HG03457 (cell line): ENCODE results near the gene HOXB7.

Experiments used
- ATAC-seq: cut with Tn5 transposase; IDR thresholded peaks from one replicate; pipeline ENCODE4 v1.9.1; 2021; ENCODE audit warnings: moderate number of reproducible peaks; ENCODE audit not compliant: unreplicated experiment

Gene HOXB7

GRCh38 chr17:48637323-48638260 is 26.8 kb upstream of the HOXB7 start:
- no peak for ATAC-seq

DNA sequence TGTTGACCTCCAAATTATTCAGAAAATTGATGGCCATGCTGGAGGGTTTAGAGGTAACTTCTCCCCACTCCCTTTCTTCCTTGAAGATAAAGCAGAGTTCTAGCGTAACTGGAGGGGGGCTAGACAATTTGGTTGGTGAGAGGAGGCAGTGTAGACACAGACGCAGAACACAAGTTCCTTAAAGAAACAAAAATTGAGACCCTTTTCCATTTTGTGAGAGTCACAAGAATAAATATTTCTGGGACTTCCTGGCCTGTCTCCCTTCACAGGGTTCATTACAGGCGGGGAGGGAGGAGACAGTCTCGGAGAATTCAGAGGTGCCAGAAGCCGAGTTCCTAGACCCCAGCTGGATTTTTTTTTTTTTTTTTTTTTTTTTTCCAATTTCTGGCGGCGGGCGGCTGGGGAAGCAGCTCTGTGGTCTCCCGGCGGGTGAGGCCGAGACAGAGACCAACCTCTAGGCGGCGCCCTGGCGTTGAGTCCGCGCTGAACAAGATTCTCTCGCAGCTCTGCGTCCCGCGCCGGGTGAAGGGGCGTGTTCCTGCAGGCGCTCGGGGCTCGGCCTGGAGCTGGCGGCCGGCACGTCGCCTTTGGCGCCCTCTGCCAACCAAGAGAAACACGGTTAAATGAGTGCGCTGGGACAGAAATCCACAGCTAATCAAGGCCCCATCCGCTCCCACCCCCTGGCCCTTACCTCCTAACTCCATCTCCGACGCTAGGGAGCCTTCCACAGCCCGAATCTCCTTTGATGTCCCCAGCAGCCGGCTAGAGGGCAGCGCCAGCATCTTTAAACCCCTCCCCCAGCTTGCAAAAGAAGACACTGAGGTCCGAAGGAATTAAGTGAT is 25.6 kb upstream of the HOXB7 start:
- no peak for ATAC-seq

DNA sequence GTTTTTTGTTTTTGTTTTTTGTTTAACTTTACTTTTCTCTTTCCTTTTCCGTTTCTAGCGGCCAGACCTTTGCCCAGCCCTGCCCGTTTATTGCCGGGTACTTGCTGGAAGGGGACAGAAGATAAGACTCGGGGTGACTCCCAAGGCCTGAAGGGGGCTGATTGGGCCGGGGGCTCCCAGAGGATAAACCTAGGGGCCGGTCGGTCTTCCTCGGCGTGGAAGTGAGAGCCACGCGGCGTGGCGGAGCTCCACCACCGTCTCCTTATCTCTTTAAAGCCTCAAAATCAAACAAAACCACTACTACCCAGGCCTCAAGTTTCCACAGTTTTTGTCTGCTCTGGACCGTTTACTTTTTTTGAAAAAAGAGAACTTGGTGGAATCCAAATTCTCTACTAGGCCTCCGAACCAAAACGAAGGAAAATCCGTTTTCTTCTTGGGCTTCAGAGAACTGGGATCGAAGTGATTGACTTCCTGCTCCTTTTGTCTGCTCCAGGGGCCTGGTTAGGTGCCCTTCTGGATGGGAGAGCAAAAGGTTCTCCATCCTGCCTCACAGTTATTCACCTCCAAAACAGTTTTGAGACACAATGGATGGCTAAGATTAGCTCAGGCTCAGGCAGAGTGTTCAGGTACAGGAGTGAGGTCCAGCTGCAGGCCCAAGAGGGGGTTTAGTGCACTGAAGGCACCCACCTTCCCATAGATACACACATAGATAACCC is 23.8 kb upstream of the HOXB7 start:
- ATAC-seq, result no peak

GRCh38 chr17:48633266-48633677 is 22.5 kb upstream of the HOXB7 start:
- no peak for ATAC-seq

DNA sequence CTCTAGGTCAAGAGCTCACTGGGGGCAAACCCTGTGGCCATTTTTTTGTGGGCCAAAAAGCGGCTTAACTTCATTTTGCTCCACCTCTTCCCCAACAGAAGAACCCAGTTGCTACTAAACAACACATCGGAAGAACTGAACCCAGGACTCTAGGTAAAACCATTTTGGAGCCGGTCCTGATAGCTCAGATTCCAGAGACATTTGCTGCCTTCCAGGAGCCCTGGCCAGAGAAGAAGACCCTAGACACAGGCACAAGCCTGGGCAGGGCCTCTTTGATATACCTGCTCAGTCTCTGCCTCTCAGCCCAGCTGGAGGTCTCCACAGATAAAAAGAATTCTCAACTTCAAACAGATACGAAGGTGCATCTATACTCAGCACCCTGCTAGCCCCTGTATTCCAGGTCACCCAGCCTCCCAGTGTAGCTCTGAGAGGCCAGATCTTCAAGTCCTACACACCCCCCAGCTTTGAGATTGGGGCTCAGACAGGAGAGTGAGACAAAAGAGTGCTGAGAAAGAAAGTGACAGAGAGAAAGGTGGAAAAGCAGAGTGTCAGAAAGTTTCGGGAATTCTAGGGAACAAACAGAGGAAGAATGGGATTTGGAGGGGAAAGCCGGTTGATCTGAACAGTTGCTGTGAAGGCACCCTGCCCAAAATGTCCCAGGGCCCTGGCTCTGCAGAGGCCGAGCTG is 21.9 kb upstream of the HOXB7 start:
- ATAC-seq, result no peak

DNA sequence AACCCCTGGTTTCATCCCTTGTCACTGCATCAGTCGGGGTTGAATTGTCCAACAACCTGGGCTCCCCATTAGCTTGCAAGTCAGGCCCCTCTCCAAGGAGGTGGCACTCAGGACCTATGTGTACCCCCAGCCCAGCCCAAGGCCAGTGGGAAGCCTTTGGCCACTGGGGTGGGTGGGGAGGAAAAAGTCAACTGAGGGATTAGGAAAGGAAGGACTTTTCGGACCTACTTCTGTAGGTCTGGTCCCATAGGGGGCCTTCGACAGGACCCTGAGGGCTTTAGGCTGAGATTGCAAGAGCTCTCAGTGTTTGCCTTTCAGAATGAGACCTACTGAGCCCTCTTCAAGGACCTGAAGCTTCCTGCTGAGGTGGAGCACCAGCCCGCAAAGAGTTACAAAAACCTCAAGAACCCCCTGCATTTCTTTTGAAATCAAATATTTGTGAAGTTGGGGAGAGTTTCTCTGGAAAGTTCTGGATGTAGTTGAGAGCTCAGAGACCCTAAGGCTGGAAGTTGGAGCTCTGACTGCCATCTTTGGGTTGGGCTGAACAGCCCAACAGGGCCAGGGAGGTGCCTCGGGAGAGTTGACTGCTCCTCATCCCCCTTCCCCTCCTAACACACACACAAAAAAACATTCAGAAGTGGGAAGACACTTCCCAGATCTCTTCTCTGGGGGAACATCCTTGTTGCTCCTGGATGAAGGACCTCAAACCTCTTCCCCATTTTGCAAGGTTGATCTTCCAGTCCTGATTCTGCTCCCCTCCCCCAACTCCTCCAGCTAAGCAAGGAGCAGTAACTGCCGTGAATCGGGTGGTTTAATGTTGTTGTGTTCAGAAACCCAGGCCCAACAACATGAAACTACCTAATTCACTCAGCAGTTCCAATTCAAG is 21.1 kb upstream of the HOXB7 start:
- ATAC-seq, result no peak

DNA sequence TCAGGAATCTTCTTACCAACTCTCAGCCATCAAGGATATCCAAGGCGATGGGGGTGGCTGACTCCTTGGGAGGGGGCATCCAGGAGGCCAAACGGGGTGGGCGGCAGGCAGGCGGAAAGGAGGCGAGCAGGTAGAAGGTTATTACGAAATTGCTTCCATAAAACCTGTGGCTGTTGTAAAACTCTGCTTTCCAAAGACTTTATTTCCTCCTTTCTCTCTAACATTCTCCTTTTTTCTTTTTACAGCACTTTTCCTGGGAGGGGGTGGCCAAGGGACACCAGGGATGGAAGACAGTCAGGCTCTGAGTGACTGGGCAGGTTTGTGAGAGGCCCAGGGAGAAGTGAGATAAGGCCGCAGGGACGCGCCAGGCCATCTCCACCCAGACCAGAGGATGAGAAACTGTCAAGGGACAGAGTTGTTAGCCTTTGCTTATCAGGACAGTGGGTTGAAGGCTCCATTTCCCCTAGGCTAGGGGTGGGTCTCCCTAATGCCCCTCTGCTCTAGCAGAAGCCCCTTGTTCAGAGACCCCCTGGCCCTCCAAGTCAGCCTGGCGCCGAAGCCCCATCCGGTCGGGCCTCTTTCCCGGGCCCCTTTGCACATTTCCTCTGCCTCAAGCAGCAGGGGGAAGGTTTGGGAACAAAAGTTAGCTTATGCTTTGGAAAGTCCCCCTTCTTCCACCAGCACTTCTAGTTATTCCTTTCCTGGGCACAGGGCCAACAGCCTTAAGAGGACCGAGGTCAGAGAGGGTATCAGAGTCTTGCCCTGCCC is 20.3 kb upstream of the HOXB7 start:
- ATAC-seq, result no peak

DNA sequence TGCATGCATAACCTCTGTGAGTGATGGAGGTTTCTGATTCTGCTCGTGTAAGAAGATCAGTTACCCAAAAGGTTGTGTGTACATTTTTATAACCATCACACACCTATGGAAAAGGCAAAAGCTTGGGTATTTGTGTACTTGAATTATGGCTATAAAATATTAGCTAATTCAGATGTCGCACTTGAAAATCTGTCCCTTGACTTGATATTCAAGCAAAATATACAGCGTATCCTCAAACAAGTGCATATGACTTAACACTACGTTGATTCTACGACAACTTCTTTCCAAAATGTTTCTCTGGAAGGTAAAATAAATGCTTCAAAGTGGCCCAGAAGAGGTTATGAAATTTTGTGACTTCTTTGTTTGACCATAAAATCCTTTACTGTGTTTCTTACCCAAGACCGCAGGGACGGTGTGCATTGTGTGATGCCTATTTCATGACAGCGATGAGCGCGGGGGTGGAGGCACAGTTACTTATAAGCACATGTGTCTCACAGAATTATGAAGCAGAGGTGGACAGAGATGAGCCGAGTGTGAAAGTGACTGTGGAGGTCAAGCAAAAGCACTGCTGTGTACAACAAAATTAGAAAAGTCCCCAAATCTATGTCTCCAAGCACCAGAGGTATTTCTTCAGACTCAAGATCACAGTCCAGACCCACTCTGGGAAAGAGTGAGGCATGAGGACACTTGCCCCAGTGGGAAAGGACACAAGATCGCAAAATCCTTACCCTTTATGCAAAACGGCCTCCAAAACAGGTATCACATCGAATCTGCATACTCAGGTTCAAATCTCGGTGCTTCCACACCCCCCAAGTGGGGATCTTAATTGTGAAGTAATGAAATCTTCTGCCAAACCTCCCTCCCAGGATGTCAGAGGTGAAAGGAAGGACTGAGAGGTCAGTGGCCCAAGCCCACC is 19.4 kb upstream of the HOXB7 start:
- ATAC-seq, result no peak

DNA sequence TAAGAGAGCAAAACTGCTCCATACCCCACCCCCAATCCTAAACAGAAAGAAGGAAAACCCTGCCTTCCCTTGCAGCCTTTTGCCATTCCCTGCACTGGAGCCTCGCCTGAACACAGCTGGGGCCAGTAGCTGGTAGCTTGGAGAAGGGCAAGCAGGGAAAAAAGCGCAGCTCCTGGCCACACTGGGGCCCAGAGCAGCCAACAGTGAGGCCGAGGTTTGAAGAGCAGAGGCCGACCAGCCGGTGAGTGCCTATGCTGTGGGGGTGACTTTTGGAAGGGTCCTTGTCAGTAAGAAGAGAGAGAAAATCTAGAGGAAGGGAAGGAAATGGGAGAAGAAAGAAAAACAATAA is 18.6 kb upstream of the HOXB7 start:
- ATAC-seq, result no peak

GRCh38 chr17:48628649-48629410 is 18.0 kb upstream of the HOXB7 start:
- no peak for ATAC-seq

DNA sequence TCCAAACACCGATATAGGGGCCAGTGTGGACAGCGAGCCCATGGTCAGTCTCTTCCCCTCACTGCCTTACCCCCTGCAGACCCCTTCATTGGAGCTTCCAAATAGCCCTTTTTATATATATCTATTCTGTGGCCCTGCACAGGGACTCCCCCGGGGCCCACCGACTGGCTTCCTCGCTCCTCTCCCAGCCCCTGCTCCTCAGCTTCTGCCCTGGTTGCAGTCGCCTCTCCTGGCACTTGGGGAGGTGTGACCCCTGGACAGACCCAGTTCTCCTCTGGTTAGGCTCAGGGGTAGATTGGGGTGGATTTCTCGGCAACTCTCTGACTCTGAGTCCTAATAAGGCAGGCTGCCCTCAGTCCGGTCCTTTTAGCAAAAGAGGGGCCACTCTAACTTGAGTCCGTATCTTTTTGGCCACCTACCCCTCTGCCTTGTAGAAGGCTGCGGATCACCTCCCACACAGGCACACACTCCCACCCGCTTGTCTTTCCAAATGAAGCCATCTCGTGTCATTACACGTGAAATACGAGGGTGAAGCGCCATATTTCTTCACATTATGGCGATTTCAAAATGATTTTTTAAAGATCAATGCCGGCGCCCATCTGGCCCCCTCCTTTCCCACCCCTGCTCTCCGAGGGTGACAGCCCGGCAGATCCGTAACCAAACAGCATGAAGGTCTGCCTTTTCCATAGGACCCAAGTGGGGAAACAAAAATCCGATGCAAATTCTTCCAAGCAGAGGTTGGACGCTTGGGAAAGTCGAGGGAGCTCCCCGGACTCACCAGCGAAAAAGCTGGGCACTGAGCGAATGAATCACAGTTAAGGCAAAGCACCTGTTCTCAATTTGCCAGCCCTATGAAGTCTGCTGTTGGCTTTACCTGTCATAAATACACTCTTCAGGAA is 17.1 kb upstream of the HOXB7 start:
- ATAC-seq, result no peak

DNA sequence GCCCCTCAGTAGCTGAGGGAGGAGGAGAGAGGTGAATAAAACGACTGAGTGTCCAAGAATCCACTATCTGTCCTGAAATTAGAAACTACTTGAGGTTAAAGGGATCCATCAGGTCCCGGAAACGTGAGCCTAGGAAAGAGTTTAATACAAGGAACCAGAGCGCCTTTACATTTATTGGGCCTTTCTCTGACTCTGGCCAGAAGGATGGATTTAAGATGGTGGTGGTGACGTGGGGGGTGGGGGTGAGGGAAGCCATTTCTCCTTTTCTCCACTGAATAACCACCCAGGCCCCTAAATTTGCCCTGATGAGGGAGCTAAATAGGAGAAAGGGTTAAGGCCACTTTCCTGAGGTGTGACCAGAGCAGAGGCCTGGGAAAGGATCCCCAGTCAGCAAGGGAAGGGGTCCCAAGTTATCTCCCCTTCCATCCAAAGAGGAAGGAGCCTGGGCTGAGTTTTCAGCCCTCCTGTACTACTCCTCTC is 16.3 kb upstream of the HOXB7 start:
- ATAC-seq, result no peak

GRCh38 chr17:48626245-48627117 is 15.7 kb upstream of the HOXB7 start, which contains the start of gene HOXB9:
HOXB9 (minus strand) TSS chr17:48626358; CDS start chr17:48626269, 89 bp downstream.
- no peak for ATAC-seq

DNA sequence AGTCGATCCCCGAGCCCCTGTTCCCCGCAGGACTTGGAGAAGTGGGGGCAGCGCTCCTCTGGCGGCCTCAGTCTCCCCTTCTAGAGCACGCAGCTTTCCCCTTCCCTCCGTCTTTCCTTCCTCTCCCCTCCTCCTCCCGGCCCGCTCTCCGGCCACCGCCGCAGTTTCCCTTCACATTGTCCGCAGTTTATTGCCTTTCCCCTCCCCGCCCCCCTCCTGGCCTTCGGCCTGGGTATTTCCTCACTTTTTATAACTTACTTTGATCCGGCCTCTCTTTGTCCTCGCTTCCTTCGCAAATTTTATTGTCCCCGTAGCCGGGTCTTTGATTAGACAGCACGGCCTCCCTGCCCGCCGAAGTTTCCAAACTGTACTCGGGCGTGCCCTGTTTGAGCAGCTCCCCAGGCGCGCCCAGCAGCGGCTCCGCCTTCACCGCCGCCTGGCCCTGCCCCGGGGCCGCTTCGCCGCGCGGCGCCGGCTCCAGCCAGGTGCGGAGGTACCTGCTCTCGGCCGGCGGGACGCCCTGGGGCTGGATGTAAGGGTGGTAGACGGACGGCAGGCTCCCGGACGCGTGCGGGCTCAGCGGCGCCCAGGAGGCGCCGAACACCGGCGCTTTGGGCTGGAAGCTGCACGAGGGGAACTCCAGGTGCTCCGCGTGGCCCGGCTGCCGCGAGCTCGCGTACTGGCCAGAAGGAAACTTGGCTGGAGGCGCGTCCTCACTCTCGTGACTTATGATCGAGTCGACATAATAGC is 14.9 kb upstream of the HOXB7 start:
- no peak for ATAC-seq
